Left lung (tissue), 10 donors: Measurements from ENCODE around the gene ATXN7L3. TPM values are rescaled to one million over a fixed set of nuclear protein-coding genes. Genes with fewer than 3 reads are reported as not detected.
A peak's percentile ranks its signal among the peaks of the same experiment; 100 is the strongest.
"Not testable (repeated sequence)": the region's sequence is repeated elsewhere in the genome, so short reads cannot be mapped to it uniquely, and the experiment has no call there.

ENCODE experiments used
- ATAC-seq: fragments of 200-7000 bp; cut with Tn5 transposase; one replicate; pipeline ENCODE4 v1.9.1; 2020; ENCODE audit warnings: moderate library complexity
- DNase-seq, 4 donors: peaks; one replicate each; pipeline ENCODE4 v3.0.0-alpha.2; 2013 to 2020
- H3K27ac ChIP-seq, 2 donors: fragments of 200-600 bp; sonication (generic) in 1 of 2; one replicate each; pipeline versions ENCODE4 v1.5.0 to v1.8.0; 2020 to 2021
- H3K27me3 ChIP-seq, 2 donors: fragments of 200-600 bp; sonication (generic) in 1 of 2; one replicate each; pipeline versions ENCODE4 v1.5.0 to v1.8.0; 2020 to 2021
- H3K36me3 ChIP-seq, 2 donors: fragments of 200-600 bp; sonication (generic) in 1 of 2; one replicate each; pipeline versions ENCODE4 v1.5.0 to v1.8.0; 2020 to 2021
- H3K4me1 ChIP-seq, 2 donors: fragments of 200-600 bp; one replicate each; pipeline ENCODE4 v1.8.0; 2021
- H3K4me3 ChIP-seq, 2 donors: fragments of 200-600 bp; sonication (generic) in 1 of 2; one replicate each; pipeline versions ENCODE4 v1.5.0 to v1.8.0; 2020 to 2021; ENCODE audit warnings: mild to moderate bottlenecking in 1 of 2
- H3K9me3 ChIP-seq, 2 donors: fragments of 200-600 bp; sonication (generic) in 1 of 2; one replicate each; pipeline versions ENCODE4 v1.5.0 to v1.8.0; 2020 to 2021
- CTCF ChIP-seq, 2 donors: fragments of 200-600 bp; sonication (generic) in 1 of 2; IDR thresholded peaks; one replicate each; pipeline versions ENCODE4 v1.5.0 to v1.8.0; 2021; ENCODE audit warnings: antibody characterized with exemption in 2 of 2
- intact Hi-C, 2 donors: fragments of 100-400 bp; cut with DNase I; formaldehyde crosslinking; loops; one replicate each; pipeline versions ENCODE4 v1.11.2 to v1.14.2; 2022
- microRNA-seq, 2 donors: library from miRNA; unstranded; fragments of <30 nt; microRNA quantifications; one replicate each; pipeline ENCODE4, GENCODE V29; 2019
- polyA plus RNA-seq, 6 donors: library from polyadenylated mRNA; unstranded; fragments of 120-200 nt; gene quantifications; one replicate each; pipeline ENCODE4 v1.2.1, GENCODE V29; 2013; ENCODE audit not compliant: insufficient read length in 6 of 6
- total RNA-seq, 2 donors: library from RNA; stranded (reverse); fragmentation: NEBNext Ultra II Directional; extraction: Animal tissue kit (Norgen Biotek cat#: 25700); gene quantifications; one replicate each; pipeline ENCODE4 v1.2.1, GENCODE V29; 2021
- donor health status: DM: no; HTN: yes; CAD: no.
- donor health status: DM: no; HTN: no; CAD: no.

Gene ATXN7L3
- total and polyA plus RNA-seq, 8 donors: 51.3 to 81.8 (median 62.5) TPM

- Histone ChIP-seq H3K4me3 (no peak overlapping the region), H3K9me3 (no peaks in the 10 kb centered on the region), H3K27me3 (no peaks in the 10 kb centered on the region), H3K27ac (no peak overlapping the region), H3K36me3 (no peaks in the 10 kb centered on the region), H3K4me1 (peaks cover 0 to under 1% of the 10 kb centered on the region in 2 donors)
- no peak for TF ChIP-seq CTCF (IDR thresholded peaks at IDR 0.05)
- ATAC-seq (no peak), DNase-seq (peak in 1 of 4 donors; percentile 37)
- intact Hi-C loops: no loop called here
Measured at GRCh38 chr17:44147812-44148211, 51.9 kb downstream of the ATXN7L3 start.

- ATAC-seq (no peak), DNase-seq (no peak)
- no peak for TF ChIP-seq CTCF (IDR thresholded peaks at IDR 0.05)
- no peak overlapping the region for H3K27ac ChIP-seq
- no peak overlapping the region for H3K4me3 ChIP-seq
- intact Hi-C loops: no loop called here
- peaks cover 4 to 10% of the 10 kb centered on the region in 2 donors for H3K4me1 ChIP-seq
- H3K36me3 ChIP-seq: no peaks in the 10 kb centered on the region
- H3K27me3 ChIP-seq: no peaks in the 10 kb centered on the region
- no peaks in the 10 kb centered on the region for H3K9me3 ChIP-seq
Measured at GRCh38 chr17:44146375-44147346, 53.0 kb downstream of the ATXN7L3 start.

GRCh38 chr17:44144966-44145739 lies 54.5 kb downstream of the ATXN7L3 start:
- H3K4me1 ChIP-seq: peaks cover 4 to 15% of the 10 kb centered on the region in 2 donors
- H3K27me3 ChIP-seq: no peaks in the 10 kb centered on the region
- H3K9me3 ChIP-seq: no peaks in the 10 kb centered on the region
- intact Hi-C loops: no loop called here
- DNase-seq (peak in 1 of 4 donors; percentile 13), ATAC-seq (no peak)
- no peak overlapping the region for H3K4me3 ChIP-seq
- no peak for TF ChIP-seq CTCF (IDR thresholded peaks at IDR 0.05)
- H3K27ac ChIP-seq: no peak overlapping the region
- no peaks in the 10 kb centered on the region for H3K36me3 ChIP-seq

- H3K36me3 ChIP-seq, H3K27me3 ChIP-seq, H3K27ac ChIP-seq, H3K9me3 ChIP-seq, intact Hi-C loops, H3K4me3 ChIP-seq, ATAC-seq: not testable (repeated sequence)
- H3K4me1 ChIP-seq: peaks cover 4 to 15% of the 10 kb centered on the region in 2 donors
- peak in 1 of 4 donors; percentile 20 for DNase-seq
Measured at GRCh38 chr17:44143921-44144320, 55.8 kb downstream of the ATXN7L3 start.

Small RNA genes within 50 kb of the gene (microRNA-seq; reads per million reads assigned to microRNA genes)
- 0.41 to 0.50 reads per million in 2 donors for gene MIR6782

Other genes starting within 250 kb of the ATXN7L3 start
- not detected for gene PYY, start 245.9 kb downstream of the ATXN7L3 start, total RNA-seq
- gene PYY, start 245.9 kb downstream of the ATXN7L3 start, polyA plus RNA-seq: under 1 TPM in 4 of 6 donors, not detected in 2; 0.21 to 0.68 (median 0.43) TPM
- 1 to 10 TPM; 5.2 to 7.0 TPM for gene NAGS, start 195.3 kb downstream of the ATXN7L3 start, total RNA-seq
- 1 to 10 TPM; 2.4 to 4.1 (median 3.2) TPM for gene NAGS, start 195.3 kb downstream of the ATXN7L3 start, polyA plus RNA-seq
- 10 to 100 TPM; 29.7 to 35.0 TPM for gene TMEM101, start 184.9 kb downstream of the ATXN7L3 start, total RNA-seq
- gene TMEM101, start 184.9 kb downstream of the ATXN7L3 start, polyA plus RNA-seq: 10 to 100 TPM; 38.0 to 49.4 (median 44.7) TPM
- 10 to 100 TPM; 47.6 to 53.2 TPM for gene LSM12, start 133.2 kb downstream of the ATXN7L3 start, total RNA-seq
- gene LSM12, start 133.2 kb downstream of the ATXN7L3 start, polyA plus RNA-seq: 10 to 100 TPM; 31.3 to 38.3 (median 35.4) TPM
- 10 to 100 TPM; 47.4 to 62.6 TPM for gene G6PC3, start 129.1 kb downstream of the ATXN7L3 start, total RNA-seq
- gene G6PC3, start 129.1 kb downstream of the ATXN7L3 start, polyA plus RNA-seq: 10 to 100 TPM; 47.3 to 64.9 (median 51.6) TPM
- gene HDAC5, start 76.2 kb downstream of the ATXN7L3 start, total RNA-seq: 10 to 100 TPM; 28.0 to 43.5 TPM
- 10 to 100 TPM; 56.7 to 61.4 (median 57.8) TPM for gene HDAC5, start 76.2 kb downstream of the ATXN7L3 start, polyA plus RNA-seq
- gene HROB, start 58.0 kb downstream of the ATXN7L3 start, total RNA-seq: 1 to 10 TPM; 2.3 to 2.7 TPM
- gene HROB, start 58.0 kb downstream of the ATXN7L3 start, polyA plus RNA-seq: 1 to 10 TPM; 4.0 to 6.7 (median 5.2) TPM
- gene ASB16, start 29.2 kb downstream of the ATXN7L3 start, total RNA-seq: not detected
- 1 to 10 TPM; 2.4 to 3.8 (median 3.5) TPM for gene ASB16, start 29.2 kb downstream of the ATXN7L3 start, polyA plus RNA-seq
- 10 to 100 TPM; 33.6 to 41.8 TPM for gene TMUB2, start 12.9 kb downstream of the ATXN7L3 start, total RNA-seq
- gene TMUB2, start 12.9 kb downstream of the ATXN7L3 start, polyA plus RNA-seq: 10 to 100 TPM; 50.6 to 56.7 (median 53.6) TPM
- gene UBTF, start 19.8 kb upstream of the ATXN7L3 start, total RNA-seq: 10 to 100 TPM; 65.5 to 66.9 TPM
- gene UBTF, start 19.8 kb upstream of the ATXN7L3 start, polyA plus RNA-seq: 100 to 1,000 TPM; 102 to 136 (median 116) TPM
- gene SLC4A1, start 68.3 kb upstream of the ATXN7L3 start, total RNA-seq: 1 to 10 TPM in 1 of 2 donors, under 1 TPM in 1; 0.58 to 1.4 TPM
- 10 to 100 TPM in 4 of 6 donors, 1 to 10 TPM in 2; 6.9 to 22.7 (median 14.2) TPM for gene SLC4A1, start 68.3 kb upstream of the ATXN7L3 start, polyA plus RNA-seq
- under 1 TPM; 0.08 to 0.38 TPM for gene RUNDC3A, start 108.7 kb upstream of the ATXN7L3 start, total RNA-seq
- 1 to 10 TPM; 1.8 to 6.3 (median 2.4) TPM for gene RUNDC3A, start 108.7 kb upstream of the ATXN7L3 start, polyA plus RNA-seq
- gene SLC25A39, start 124.9 kb upstream of the ATXN7L3 start, total RNA-seq: 100 to 1,000 TPM; 120 to 121 TPM
- 10 to 100 TPM; 55.5 to 97.5 (median 85.9) TPM for gene SLC25A39, start 124.9 kb upstream of the ATXN7L3 start, polyA plus RNA-seq
- 100 to 1,000 TPM; 563 to 616 TPM for gene GRN, start 145.4 kb upstream of the ATXN7L3 start, total RNA-seq
- 100 to 1,000 TPM; 199 to 261 (median 226) TPM for gene GRN, start 145.4 kb upstream of the ATXN7L3 start, polyA plus RNA-seq
- gene FAM171A2, start 164.0 kb upstream of the ATXN7L3 start, total RNA-seq: 1 to 10 TPM; 1.4 to 4.3 TPM
- gene FAM171A2, start 164.0 kb upstream of the ATXN7L3 start, polyA plus RNA-seq: 10 to 100 TPM; 24.0 to 34.0 (median 31.7) TPM
- gene ITGA2B, start 189.8 kb upstream of the ATXN7L3 start, total RNA-seq: 1 to 10 TPM; 3.2 to 6.7 TPM
- 1 to 10 TPM; 7.4 to 10.0 (median 8.6) TPM for gene ITGA2B, start 189.8 kb upstream of the ATXN7L3 start, polyA plus RNA-seq